K562 (cell line): ENCODE data around the gene VPS45. TPM values are rescaled to one million over a fixed set of nuclear protein-coding genes. Genes with fewer than 3 reads are reported as not detected.

ENCODE experiments used
- ATAC-seq: fragments of 200-7000 bp; cut with Tn5 transposase; 3 replicates; pipeline ENCODE4 v1.9.1; 2020; ENCODE audit warnings: moderate library complexity
- BruUV-seq: library from RNA; stranded (reverse); fragments of 400-500 nt; replicated peaks from 2 replicates; lab custom pipeline; 2021; lab: Mats Ljungman, UMichigan
- CTCF ChIA-PET: fragments of 300-600 bp; formaldehyde crosslinking; extraction: SDS; loops from one replicate; lab custom pipeline; 2021; ENCODE audit warnings: low intra/inter-chr PET ratio; lab: Yijun Ruan, JAX
- POLR2A ChIA-PET: fragments of 300-600, 350-650 bp; sonication (Branson Sonifier 250); formaldehyde crosslinking; extraction: SDS; loops from one replicate; lab custom pipeline; 2021; ENCODE audit warnings: antibody characterized with exemption, inconsistent platforms; lab: Yijun Ruan, JAX
- DNase-seq, 4 experiments: peaks; one replicate each; pipeline versions ENCODE4 v3.0.0 to v3.0.0-alpha.2; 2011 to 2018; ENCODE audit warnings: low spot score in 3 of 4, mixed read lengths in 3 of 4; ENCODE audit errors: extremely low read depth in 1 of 4
- FAIRE-seq: peaks from 2 replicates; lab custom pipeline; 2011; peaks lifted over from hg19 to GRCh38; lab: Jason Lieb, UNC
- H2AFZ ChIP-seq: 2 replicates; pipeline ENCODE4 v1.6.0; 2011; ENCODE audit warnings: low read depth, low read length, control low read depth, inconsistent platforms
- H3K27ac ChIP-seq: fragments of 200-600 bp; 3 replicates; pipeline ENCODE4 v1.8.0; 2011; ENCODE audit warnings: low read depth, mild to moderate bottlenecking, control low read depth, inconsistent platforms, low read length, moderate library complexity, mixed read lengths; ENCODE audit errors: extremely low read depth
- H3K27me3 ChIP-seq, 2 experiments: fragments of 300-600 bp in 1 of 2; 2 replicates in 1 of 2; 3 replicates in 1 of 2; pipeline versions ENCODE4 v1.6.0 to v1.8.0; 2011; ENCODE audit warnings: inconsistent platforms in 2 of 2, low read length in 2 of 2, mild to moderate bottlenecking in 1 of 2, mixed read lengths in 1 of 2, moderate library complexity in 1 of 2; ENCODE audit not compliant: control insufficient read depth in 2 of 2, insufficient read depth in 2 of 2
- H3K36me3 ChIP-seq: fragments of 300-600 bp; 3 replicates; pipeline ENCODE4 v1.8.0; 2011; ENCODE audit warnings: mild to moderate bottlenecking, low read length, inconsistent platforms; ENCODE audit not compliant: control insufficient read depth, insufficient read depth
- H3K4me1 ChIP-seq, 2 experiments: fragments of 200-600 bp in 1 of 2; replicated peaks in 1 of 2; 2 replicates in 1 of 2; 3 replicates in 1 of 2; pipeline versions ENCODE4 v1.5.1 to v1.8.0; 2011; ENCODE audit warnings: inconsistent platforms in 2 of 2, low read length in 2 of 2, mild to moderate bottlenecking in 1 of 2, mixed read lengths in 1 of 2, moderate library complexity in 1 of 2; ENCODE audit not compliant: control insufficient read depth in 2 of 2, insufficient read depth in 2 of 2
- H3K4me2 ChIP-seq: 2 replicates; pipeline ENCODE4 v1.6.1; 2011; ENCODE audit warnings: low read length, control low read depth, inconsistent platforms, mixed read lengths; ENCODE audit not compliant: insufficient read depth
- H3K4me3 ChIP-seq: fragments of 200-600 bp; sonication (generic), shearing (Covaris generic); 2 replicates; pipeline ENCODE4 v1.5.1; 2016; ENCODE audit warnings: control low read depth, inconsistent platforms
- H3K79me2 ChIP-seq: fragments of 200-600 bp; 3 replicates; pipeline ENCODE4 v1.8.0; 2011; ENCODE audit warnings: low read length, inconsistent platforms; ENCODE audit not compliant: control insufficient read depth, insufficient read depth
- H3K9ac ChIP-seq, 2 experiments: 2 replicates each; pipeline versions ENCODE4 v1.6.0 to v1.6.1; 2011; ENCODE audit warnings: low read depth in 2 of 2, low read length in 2 of 2, control low read depth in 1 of 2, inconsistent platforms in 1 of 2, mild to moderate bottlenecking in 1 of 2, mixed read lengths in 1 of 2; ENCODE audit not compliant: insufficient read depth in 1 of 2
- H3K9me1 ChIP-seq: one replicate; pipeline ENCODE4 v1.6.0; 2011; ENCODE audit warnings: inconsistent platforms, mild to moderate bottlenecking, low read length, moderate library complexity; ENCODE audit not compliant: control insufficient read depth, insufficient read depth
- H3K9me3 ChIP-seq: replicated peaks from 2 replicates; pipeline ENCODE4 v1.5.1; 2011; ENCODE audit warnings: low read depth, low read length, inconsistent platforms; ENCODE audit not compliant: control insufficient read depth, insufficient read depth
- H4K20me1 ChIP-seq: replicated peaks from 2 replicates; pipeline ENCODE4 v1.6.1; 2011; ENCODE audit warnings: low read length, inconsistent platforms, mixed read lengths; ENCODE audit not compliant: control insufficient read depth, insufficient read depth
- ARHGAP35 ChIP-seq: fragments of 450-650 bp; IDR thresholded peaks from 2 replicates; pipeline ENCODE4 v1.6.1; 2018; ENCODE audit not compliant: partially characterized antibody
- CBFB ChIP-seq: sonication (generic); formaldehyde crosslinking; IDR thresholded peaks from 2 replicates; pipeline ENCODE4 v1.4.0; 2020; ENCODE audit warnings: mild to moderate bottlenecking, missing genetic modification reagents
- GATAD2A ChIP-seq: fragments of 450-650 bp; IDR thresholded peaks from 2 replicates; pipeline ENCODE4 v1.6.1; 2017
- HDGF ChIP-seq: fragments of 450-650 bp; IDR thresholded peaks from 2 replicates; pipeline ENCODE4 v1.6.1; 2016
- KAT2B ChIP-seq: IDR thresholded peaks from one replicate; pipeline ENCODE4 v1.6.1; 2012; ENCODE audit warnings: low read depth, mild to moderate bottlenecking, control low read depth, inconsistent platforms, low read length, moderate library complexity
- KDM1A ChIP-seq, 2 experiments: fragments of 450-650 bp; IDR thresholded peaks; 2 replicates each; pipeline ENCODE4 v1.6.1; 2016; ENCODE audit warnings: mild to moderate bottlenecking in 2 of 2
- MBD2 ChIP-seq: sonication (generic); IDR thresholded peaks from 2 replicates; pipeline ENCODE4 v1.6.1; 2016; ENCODE audit warnings: low read depth, borderline replicate concordance
- MTA2 ChIP-seq: fragments of 450-650 bp; IDR thresholded peaks from 2 replicates; pipeline ENCODE4 v1.6.1; 2016; ENCODE audit warnings: low read depth
- NFE2L1 ChIP-seq: fragments of 450-650 bp; IDR thresholded peaks from 2 replicates; pipeline ENCODE4 v1.6.1; 2016; ENCODE audit warnings: missing genetic modification characterization, low read depth, mild to moderate bottlenecking, missing compliant biosample characterization, moderate library complexity, borderline replicate concordance
- PCBP1 ChIP-seq: fragments of 200-400 bp; formaldehyde crosslinking; IDR thresholded peaks from 2 replicates; pipeline ENCODE4 v1.6.1; 2018; ENCODE audit warnings: mild to moderate bottlenecking, low read depth, low read length; ENCODE audit not compliant: poor library complexity, severe bottlenecking
- RNF219 ChIP-seq: fragments of 250-450 bp; sonication (Bioruptor Pico); IDR thresholded peaks from 2 replicates; pipeline ENCODE4 v1.5.0; 2022; ENCODE audit warnings: mild to moderate bottlenecking
- SAFB2 ChIP-seq: fragments of 200-400 bp; formaldehyde crosslinking; IDR thresholded peaks from 2 replicates; pipeline ENCODE4 v1.6.1; 2018; ENCODE audit warnings: borderline replicate concordance, low read length, low read depth, moderate library complexity; ENCODE audit not compliant: severe bottlenecking
- STAG1 ChIP-seq: sonication (generic); formaldehyde crosslinking; IDR thresholded peaks from 2 replicates; pipeline ENCODE4 v1.5.0; 2020; ENCODE audit warnings: missing genetic modification reagents, borderline replicate concordance
- TRIM24 ChIP-seq, 2 experiments: fragments of 450-650 bp; IDR thresholded peaks; 2 replicates each; pipeline ENCODE4 v1.6.1; 2016
- ZBTB17 ChIP-seq: fragments of 450-650 bp; formaldehyde crosslinking; IDR thresholded peaks from 2 replicates; pipeline ENCODE4 v1.4.0; 2020; ENCODE audit warnings: mild to moderate bottlenecking
- ZC3H11A ChIP-seq: IDR thresholded peaks from 2 replicates; pipeline ENCODE4 v1.6.1; 2012; ENCODE audit warnings: low read depth, low read length, improper control_type of control experiment
- ZNF3 ChIP-seq: fragments of 250-450 bp; sonication (Bioruptor Pico); IDR thresholded peaks from 2 replicates; pipeline ENCODE4 v1.5.0; 2021; ENCODE audit warnings: mild to moderate bottlenecking, moderate library complexity
- ZNF354B ChIP-seq: fragments of 250-450 bp; sonication (Bioruptor Pico); IDR thresholded peaks from 2 replicates; pipeline ENCODE4 v1.4.0; 2020
- ZNF436 ChIP-seq: fragments of 250-450, 450-650 bp; sonication (Bioruptor Pico); formaldehyde crosslinking; IDR thresholded peaks from 2 replicates; pipeline ENCODE4 v1.7.0; 2020; ENCODE audit warnings: mild to moderate bottlenecking
- ZNF766 ChIP-seq: fragments of 200-800 bp; sonication (Bioruptor generic); conservative IDR thresholded peaks from 2 replicates; pipeline ENCODE4 v1.6.1; 2016; ENCODE audit warnings: missing genetic modification characterization, missing compliant biosample characterization
- WGBS: fragments of 100-300 bp; shearing (Covaris generic); methylation state at CpG from one replicate; pipeline ENCODE4 v1.1.6; 2016; ENCODE audit warnings: low coverage, mixed read lengths; ENCODE audit not compliant: insufficient coverage; ENCODE audit errors: missing lambda C conversion rate; 5-methylcytosine and 5-hydroxymethylcytosine counted together
- in situ Hi-C: fragments of 300-500 bp; cut with MboI; formaldehyde crosslinking; loops from 4 replicates; pipeline ENCODE4 v1.15.0; 2018; ENCODE audit warnings: inconsistent platforms, mixed read lengths
- intact Hi-C: fragments of 100-400 bp; cut with micrococcal nuclease; formaldehyde crosslinking; loops from 2 replicates; pipeline ENCODE4 v1.14.2; 2022
- polyA plus RNA-seq, 8 experiments: library from polyadenylated mRNA; depleted of rRNA in 4 of 8; stranded (reverse) in 5 of 8; unstranded in 3 of 8; fragments of >200 nt; fragmentation: Nextera tagmentation in 2 of 8; fragmentation: Illumina TruSeq in 1 of 8; extraction: Ambion mirVana in 2 of 8; extraction: Trizol in 1 of 8; gene quantifications; 2 replicates each; pipeline versions ENCODE4 v1.2.1 to v1.2.3, GENCODE V29; 2011 to 2014; ENCODE audit warnings: inconsistent platforms in 1 of 8, missing spikeins in 1 of 8
- total RNA-seq, 7 experiments: library from RNA; depleted of rRNA in 6 of 7; stranded (reverse); fragments of >200 nt in 6 of 7; fragmentation: Illumina TruSeq in 2 of 7; extraction: Trizol in 2 of 7; gene quantifications; 2 replicates each; pipeline versions ENCODE4 v1.2.1 to v1.2.3, GENCODE V29; 2011 to 2021; ENCODE audit warnings: low replicate concordance in 1 of 7

Gene VPS45
- total and polyA plus RNA-seq, 9 of the 15 experiments (the other 6 are each of a cell fraction or from before 2014, with no cell fraction given) = 17.9 to 48.2 (median 34.4) TPM

- H3K4me3 ChIP-seq = no peak overlapping the region
- no peak overlapping the region for H3K9ac ChIP-seq
- no peaks in the 10 kb centered on the region for H3K9me1 ChIP-seq
- H3K4me1 ChIP-seq = no peaks in the 10 kb centered on the region; a peak in 1 of 5 replicates
- H3K27ac ChIP-seq = no peak overlapping the region
- H3K4me2 ChIP-seq = no peak overlapping the region
- TF ChIP-seq PCBP1 = no peak
- TF ChIP-seq NFE2L1 (tag) = no peak
- TF ChIP-seq GATAD2A = no peak
- no peak for TF ChIP-seq ZNF436 (CRISPR knock-in tag)
- TF ChIP-seq ZNF354B = no peak
- TF ChIP-seq MTA2 = no peak
- TF ChIP-seq KDM1A (IDR thresholded peaks at IDR 0.05) = no peak
- no peak for TF ChIP-seq CBFB (CRISPR knock-in tag)
- TF ChIP-seq ZNF3 (CRISPR knock-in tag) = no peak
- no peak for TF ChIP-seq STAG1 (CRISPR knock-in tag)
- no peak for TF ChIP-seq RNF219
- TF ChIP-seq HDGF = no peak
- TF ChIP-seq ZNF766 (CRISPR knock-in tag) = no peak
- no peak for TF ChIP-seq ZBTB17
- no peak for TF ChIP-seq MBD2
- no peak for TF ChIP-seq TRIM24 (IDR thresholded peaks at IDR 0.05)
- no peak for TF ChIP-seq ZC3H11A
- TF ChIP-seq KAT2B = no peak
- TF ChIP-seq SAFB2 = no peak
- no peak for TF ChIP-seq ARHGAP35
- TF ChIP-seq, all 486 proteins: peak for 0
- BruUV-seq = no TSS peak
- no peak for FAIRE-seq
- H3K27me3 ChIP-seq = no peaks in the 10 kb centered on the region
- DNase-seq = no peak
- no peak overlapping the region for H2AFZ ChIP-seq
- 55% methylated on average over 1 of the region's 1 CpG for WGBS
- ChIA-PET POLR2A (no interaction called here), CTCF (no interaction called here)
- in situ Hi-C loops = no loop called here
- no peaks in the 10 kb centered on the region for H3K9me3 ChIP-seq
- no peaks in the 10 kb centered on the region for H4K20me1 ChIP-seq
- H3K36me3 ChIP-seq = no peaks in the 10 kb centered on the region
- H3K79me2 ChIP-seq = no peaks in the 10 kb centered on the region
- ATAC-seq = no peak
- intact Hi-C loops = no loop called here
These were observed 11.2 kb upstream of the VPS45 start for GRCh38 chr1:150056407-150056806.
